Left lung (tissue), 10 donors: Measurements from ENCODE around the gene NKX2-4. TPM values are rescaled to one million over a fixed set of nuclear protein-coding genes. Genes with fewer than 3 reads are reported as not detected.

Experiments
- ATAC-seq: fragments of 200-7000 bp; cut with Tn5 transposase; one replicate; pipeline ENCODE4 v1.9.1; 2020; ENCODE audit warnings: moderate library complexity
- DNase-seq, 4 donors: peaks; one replicate each; pipeline ENCODE4 v3.0.0-alpha.2; 2013 to 2020
- H3K27ac ChIP-seq, 2 donors: fragments of 200-600 bp; sonication (generic) in 1 of 2; one replicate each; pipeline versions ENCODE4 v1.5.0 to v1.8.0; 2020 to 2021
- H3K27me3 ChIP-seq, 2 donors: fragments of 200-600 bp; sonication (generic) in 1 of 2; one replicate each; pipeline versions ENCODE4 v1.5.0 to v1.8.0; 2020 to 2021
- H3K36me3 ChIP-seq, 2 donors: fragments of 200-600 bp; sonication (generic) in 1 of 2; one replicate each; pipeline versions ENCODE4 v1.5.0 to v1.8.0; 2020 to 2021
- H3K4me1 ChIP-seq, 2 donors: fragments of 200-600 bp; one replicate each; pipeline ENCODE4 v1.8.0; 2021
- H3K4me3 ChIP-seq, 2 donors: fragments of 200-600 bp; sonication (generic) in 1 of 2; one replicate each; pipeline versions ENCODE4 v1.5.0 to v1.8.0; 2020 to 2021; ENCODE audit warnings: mild to moderate bottlenecking in 1 of 2
- H3K9me3 ChIP-seq, 2 donors: fragments of 200-600 bp; sonication (generic) in 1 of 2; one replicate each; pipeline versions ENCODE4 v1.5.0 to v1.8.0; 2020 to 2021
- CTCF ChIP-seq, 2 donors: fragments of 200-600 bp; sonication (generic) in 1 of 2; IDR thresholded peaks; one replicate each; pipeline versions ENCODE4 v1.5.0 to v1.8.0; 2021; ENCODE audit warnings: antibody characterized with exemption in 2 of 2
- intact Hi-C, 2 donors: fragments of 100-400 bp; cut with DNase I; formaldehyde crosslinking; loops; one replicate each; pipeline versions ENCODE4 v1.11.2 to v1.14.2; 2022
- polyA plus RNA-seq, 6 donors: library from polyadenylated mRNA; unstranded; fragments of 120-200 nt; gene quantifications; one replicate each; pipeline ENCODE4 v1.2.1, GENCODE V29; 2013; ENCODE audit not compliant: insufficient read length in 6 of 6
- total RNA-seq, 2 donors: library from RNA; stranded (reverse); fragmentation: NEBNext Ultra II Directional; extraction: Animal tissue kit (Norgen Biotek cat#: 25700); gene quantifications; one replicate each; pipeline ENCODE4 v1.2.1, GENCODE V29; 2021
- donor health status: DM: no; HTN: yes; CAD: no.
- donor health status: DM: no; HTN: no; CAD: no.

The NKX2-4 gene
- total and polyA plus RNA-seq, 8 donors: not detected

GRCh38 chr20:21389368-21389767 lies 8.0 kb downstream of the NKX2-4 start:
- Histone ChIP-seq H3K27ac (no peak overlapping the region), H3K9me3 (no peaks in the 10 kb centered on the region), H3K36me3 (peaks cover 0 to 53% of the 10 kb centered on the region in 2 donors), H3K4me1 (no peaks in the 10 kb centered on the region), H3K4me3 (no peak overlapping the region), H3K27me3 (peaks cover 45% of the 10 kb centered on the region in 2 donors)
- ATAC-seq: no peak
- no peak for TF ChIP-seq CTCF (IDR thresholded peaks at IDR 0.05)
- no peak for DNase-seq
- intact Hi-C loops: no loop called here

- no peak for TF ChIP-seq CTCF (IDR thresholded peaks at IDR 0.05)
- Histone ChIP-seq H3K36me3 (peaks cover 0 to 61% of the 10 kb centered on the region in 2 donors), H3K27me3 (peaks cover 37% of the 10 kb centered on the region in 2 donors), H3K27ac (no peak overlapping the region), H3K4me3 (no peak overlapping the region), H3K9me3 (no peaks in the 10 kb centered on the region), H3K4me1 (no peaks in the 10 kb centered on the region)
- ATAC-seq (no peak), DNase-seq (no peak)
- intact Hi-C loops: no loop called here
Observed at GRCh38 chr20:21388566-21388965, 8.8 kb downstream of the NKX2-4 start.

- Histone ChIP-seq H3K9me3 (no peaks in the 10 kb centered on the region), H3K4me3 (no peak overlapping the region), H3K27me3 (peaks cover 26% of the 10 kb centered on the region in 2 donors), H3K4me1 (no peaks in the 10 kb centered on the region), H3K27ac (no peak overlapping the region), H3K36me3 (peaks cover 0 to 71% of the 10 kb centered on the region in 2 donors)
- no peak for TF ChIP-seq CTCF (IDR thresholded peaks at IDR 0.05)
- ATAC-seq (peak; percentile 63), DNase-seq (no peak)
- intact Hi-C loops: no loop called here
Observed at GRCh38 chr20:21387528-21387927, 9.8 kb downstream of the NKX2-4 start.

- ATAC-seq (no peak), DNase-seq (no peak)
- no peak for TF ChIP-seq CTCF (IDR thresholded peaks at IDR 0.05)
- Histone ChIP-seq H3K27ac (no peak overlapping the region), H3K4me1 (no peaks in the 10 kb centered on the region), H3K9me3 (no peaks in the 10 kb centered on the region), H3K36me3 (peaks cover 0 to 85% of the 10 kb centered on the region in 2 donors), H3K4me3 (no peak overlapping the region), H3K27me3 (peaks cover 12% of the 10 kb centered on the region in 2 donors)
- intact Hi-C loops: no loop called here
Observed at GRCh38 chr20:21386111-21386510, 11.2 kb downstream of the NKX2-4 start.

GRCh38 chr20:21384308-21384892 lies 12.9 kb downstream of the NKX2-4 start:
- Histone ChIP-seq H3K36me3 (peaks cover 0 to 83% of the 10 kb centered on the region in 2 donors), H3K9me3 (no peaks in the 10 kb centered on the region)

More at GRCh38 chr20:21384308-21384892, 12.9 kb downstream of the NKX2-4 start:
- Histone ChIP-seq H3K4me1 (no peaks in the 10 kb centered on the region), H3K4me3 (no peak overlapping the region), H3K27me3 (no peaks in the 10 kb centered on the region), H3K27ac (no peak overlapping the region)
- ATAC-seq (no peak), DNase-seq (no peak)
- intact Hi-C loops: no loop called here
- no peak for TF ChIP-seq CTCF (IDR thresholded peaks at IDR 0.05)
